Mucosa of descending colon (tissue), 3 donors: ENCODE results near the gene MEX3D. TPM values are rescaled to one million over a fixed set of nuclear protein-coding genes. Genes with fewer than 3 reads are reported as not detected.
"Not testable (repeated sequence)": the region's sequence is repeated elsewhere in the genome, so short reads cannot be mapped to it uniquely, and the experiment has no call there.

Experiments
- ATAC-seq: fragments of 200-7000 bp; cut with Tn5 transposase; one replicate; pipeline ENCODE4 v1.9.1; 2020; ENCODE audit warnings: mild to moderate bottlenecking, moderate library complexity
- DNase-seq, 3 donors: peaks; one replicate each; pipeline ENCODE4 v3.0.0-alpha.2; 2020
- H3K36me3 ChIP-seq: fragments of 200-600 bp; one replicate; pipeline ENCODE4 v1.8.0; 2021; ENCODE audit warnings: low read depth, mild to moderate bottlenecking
- H3K4me1 ChIP-seq: fragments of 200-600 bp; one replicate; pipeline ENCODE4 v1.8.0; 2021; ENCODE audit warnings: low read depth, mild to moderate bottlenecking
- H3K4me3 ChIP-seq: fragments of 200-600 bp; one replicate; pipeline ENCODE4 v1.8.0; 2021; ENCODE audit warnings: mild to moderate bottlenecking
- H3K9me3 ChIP-seq: fragments of 200-600 bp; one replicate; pipeline ENCODE4 v1.8.0; 2021; ENCODE audit warnings: mild to moderate bottlenecking
- CTCF ChIP-seq: fragments of 200-600 bp; IDR thresholded peaks from one replicate; pipeline ENCODE4 v1.8.0; 2022; ENCODE audit warnings: antibody characterized with exemption, mild to moderate bottlenecking
- intact Hi-C, 2 donors: fragments of 100-400 bp; cut with DNase I in 1 of 2; cut with micrococcal nuclease in 1 of 2; formaldehyde crosslinking; loops; one replicate each; pipeline versions ENCODE4 v1.11.0 to v1.11.1; 2022; cut with DNase I, micrococcal nuclease
- total RNA-seq, 3 donors: library from RNA; stranded (reverse); fragmentation: NEBNext Ultra II Directional in 2 of 3; extraction: Animal tissue kit (Norgen Biotek cat#: 25700) in 2 of 3; gene quantifications; one replicate each; pipeline versions ENCODE4 v1.2.1 to v1.2.4, GENCODE V29; 2021 to 2023
- donor health status: DM: no; HTN: no; CAD: no; lungs with moderate emphysema.
- donor health status: DM: no; HTN: no; CAD: no.
- donor health status: DM: no; HTN: yes; CAD: no.

Gene MEX3D
- total RNA-seq, 3 donors from 2014 or later: 21.3 to 28.1 (median 21.5) TPM

- Histone ChIP-seq H3K4me1 (no peaks in the 10 kb centered on the region), H3K9me3 (no peaks in the 10 kb centered on the region), H3K36me3 (no peaks in the 10 kb centered on the region), H3K4me3 (no peak overlapping the region)
- DNase-seq: no peak
- intact Hi-C loops: no loop called here
- no peak for TF ChIP-seq CTCF
- ATAC-seq: no peak
These were observed 33.2 kb downstream of the MEX3D start for GRCh38 chr19:1534972-1535371.

DNA sequence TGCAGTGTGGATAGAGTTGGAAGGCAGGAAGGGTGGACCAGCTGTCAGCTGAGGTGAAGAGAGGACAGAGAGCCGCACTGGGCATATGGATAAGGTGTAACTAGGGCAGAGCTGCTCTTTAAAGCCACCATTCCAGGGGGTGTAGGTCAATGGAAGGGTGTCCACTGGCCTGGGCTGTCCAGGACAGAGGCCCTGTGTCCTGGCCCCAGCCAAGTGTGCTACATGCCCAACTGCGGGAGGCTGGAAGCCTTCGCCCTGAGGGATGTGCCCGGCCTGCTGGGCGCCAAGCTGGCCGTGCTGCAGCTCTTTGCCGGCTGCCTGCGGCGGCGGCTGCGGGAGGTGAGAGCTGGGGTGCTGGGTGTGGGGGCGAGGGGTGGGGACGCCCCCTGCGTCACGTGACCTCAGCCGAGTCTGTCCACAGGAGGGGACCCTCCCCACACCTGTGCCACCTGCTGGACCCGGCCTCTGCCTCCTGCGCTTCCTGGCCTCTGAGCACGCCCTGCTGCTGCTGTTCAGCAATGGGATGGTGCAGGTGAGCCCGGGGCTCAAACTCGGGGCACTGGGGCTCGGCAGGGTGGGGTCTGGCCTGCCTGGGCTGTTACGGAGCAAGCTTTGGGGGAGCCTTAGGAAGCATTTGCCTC is 34.5 kb downstream of the MEX3D start:
- Histone ChIP-seq H3K4me3 (no peak overlapping the region), H3K9me3 (no peaks in the 10 kb centered on the region), H3K4me1 (no peaks in the 10 kb centered on the region), H3K36me3 (no peaks in the 10 kb centered on the region)
- intact Hi-C loops: no loop called here
- no peak for TF ChIP-seq CTCF
- DNase-seq: no peak
- ATAC-seq: no peak

GRCh38 chr19:1532003-1532402 is 36.1 kb downstream of the MEX3D start:
- Histone ChIP-seq H3K36me3 (no peaks in the 10 kb centered on the region), H3K9me3 (no peaks in the 10 kb centered on the region), H3K4me3 (no peak overlapping the region), H3K4me1 (no peaks in the 10 kb centered on the region)
- DNase-seq (no peak), ATAC-seq (no peak)
- intact Hi-C loops: no loop called here
- TF ChIP-seq CTCF: no peak

- no peak for ATAC-seq
- TF ChIP-seq CTCF: no peak
- Histone ChIP-seq H3K4me1 (no peaks in the 10 kb centered on the region), H3K36me3 (no peaks in the 10 kb centered on the region), H3K9me3 (no peaks in the 10 kb centered on the region), H3K4me3 (no peak overlapping the region)
- DNase-seq: no peak
- intact Hi-C loops: no loop called here
These were observed 36.5 kb downstream of the MEX3D start for GRCh38 chr19:1531587-1531986.

- H3K4me1 ChIP-seq, intact Hi-C loops, DNase-seq, H3K4me3 ChIP-seq, ATAC-seq, H3K36me3 ChIP-seq, H3K9me3 ChIP-seq: not testable (repeated sequence)
These were observed 37.3 kb downstream of the MEX3D start for GRCh38 chr19:1530856-1531255.

DNA sequence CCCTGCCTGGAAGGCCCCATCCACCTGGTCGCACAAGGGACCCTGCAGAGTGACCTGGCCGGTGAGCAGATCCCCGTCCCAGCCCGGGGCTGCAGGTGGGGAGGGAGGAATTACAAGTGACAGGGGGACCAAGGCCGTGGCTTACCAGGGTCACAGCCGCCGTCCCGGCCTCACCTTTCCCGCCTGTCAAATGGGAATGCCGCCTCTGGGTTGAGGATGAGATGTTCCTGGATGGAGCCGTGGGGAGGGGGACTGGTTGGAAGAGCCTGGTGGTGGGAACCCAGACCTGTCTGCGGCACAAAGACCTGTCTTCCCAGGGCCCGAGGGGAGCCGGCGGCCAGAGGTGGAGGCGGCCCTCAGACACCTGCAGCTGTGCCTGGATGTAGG is 38.7 kb downstream of the MEX3D start:
- DNase-seq (no peak), ATAC-seq (no peak)
- H3K36me3 ChIP-seq: no peaks in the 10 kb centered on the region
- intact Hi-C loops: no loop called here
- H3K9me3 ChIP-seq: no peaks in the 10 kb centered on the region
- no peak for TF ChIP-seq CTCF
- H3K4me3 ChIP-seq: no peak overlapping the region
- H3K4me1 ChIP-seq: no peaks in the 10 kb centered on the region
